ENCODE measurements around the gene RSPH3. TPM values are rescaled to one million over a fixed set of nuclear protein-coding genes. Genes with fewer than 3 reads are reported as not detected.

Gene RSPH3
- total and polyA plus RNA-seq, 2 of the 8 experiments (the other 6 are each of a cell fraction or from before 2014, with no cell fraction given), result 0.60 to 2.7 TPM

- no peak overlapping the region for H2AFZ ChIP-seq (ENCODE audit: low read length)
- H3K4me1 ChIP-seq (replicated peaks in 1 of 4; ENCODE audit: control insufficient read depth in 3 of 4, insufficient read depth in 4 of 4, low read length in 3 of 4), result no peaks in the 10 kb centered on the region
- H3K4ac ChIP-seq (replicated peaks; ENCODE audit: insufficient read length, low read depth, low read length), result no peak overlapping the region
- H2AK5ac ChIP-seq (ENCODE audit: low read depth, low read length), result no peak overlapping the region
- H3K79me2 ChIP-seq (ENCODE audit: control insufficient read depth in 1 of 2, insufficient read depth in 2 of 2, low read length in 2 of 2), result no peaks in the 10 kb centered on the region
- H3K23ac ChIP-seq (ENCODE audit: insufficient read length), result no peak overlapping the region
- no peaks in the 10 kb centered on the region for H3K23me2 ChIP-seq (ENCODE audit: low read depth, low read length)
- DNase-seq (ENCODE audit: low read depth in 1 of 2, low spot score in 2 of 2), result no peak
- H4K20me1 ChIP-seq (replicated peaks in 1 of 2; ENCODE audit: control insufficient read depth in 1 of 2, insufficient read depth in 2 of 2, low read length in 2 of 2), result no peaks in the 10 kb centered on the region
- H3K14ac ChIP-seq (ENCODE audit: insufficient read length), result no peak overlapping the region
- no peak overlapping the region for H2BK5ac ChIP-seq (ENCODE audit: low read depth, low read length)
- 80% methylated on average over 5 of the region's 5 CpGs; no CpG with 5 or more reads in 1 of the 2 experiments for WGBS, 2 experiments (ENCODE audit: extremely low coverage in 1 of 2, insufficient coverage in 1 of 2, insufficient read length in 1 of 2, insufficient replicate concordance in 2 of 2, low coverage in 1 of 2, low lambda C conversion rate in 2 of 2, missing lambda C conversion rate in 1 of 2)
- no peak for FAIRE-seq
- H3K18ac ChIP-seq (ENCODE audit: extremely low read depth, low read length), result no peak overlapping the region
- H3K9me3 ChIP-seq (ENCODE audit: insufficient read depth in 2 of 2, low read depth in 1 of 2, low read length in 1 of 2), result no peaks in the 10 kb centered on the region
- H3K36me3 ChIP-seq (ENCODE audit: control insufficient read depth in 2 of 4, insufficient read depth in 4 of 4, low read length in 3 of 4), result no peaks in the 10 kb centered on the region
- no peak overlapping the region for H3K9ac ChIP-seq (replicated peaks in 1 of 4; ENCODE audit: extremely low read depth in 1 of 4, low read depth in 3 of 4, low read length in 3 of 4)
- H2BK15ac ChIP-seq (ENCODE audit: low read length), result no peak overlapping the region
- no peaks in the 10 kb centered on the region for H3K79me1 ChIP-seq (ENCODE audit: low read depth, low read length)
- no peak overlapping the region for H2BK120ac ChIP-seq (replicated peaks; ENCODE audit: low read depth, low read length)
- no peak overlapping the region for H3K4me2 ChIP-seq (ENCODE audit: insufficient read depth in 1 of 2, low read depth in 2 of 2, low read length in 2 of 2)
- ChIA-PET CTCF (ENCODE audit: partially characterized antibody) (interaction anchor here (0.6 to 11.7 kb wide), 6 partner anchors 35 to 879 kb away, joined by 3 to 144 read pairs (median 3); no protein-coding TSS in a partner anchor), POLR2A (ENCODE audit: partially characterized antibody) (no interaction called here)
- no peak overlapping the region for H4K8ac ChIP-seq (ENCODE audit: extremely low read depth, insufficient read depth, low read length)
- no peak overlapping the region for H2BK20ac ChIP-seq (ENCODE audit: low read length)
- H3K56ac ChIP-seq (replicated peaks; ENCODE audit: insufficient read length, low read depth, low read length), result no peak overlapping the region
- H3K4me3 ChIP-seq (ENCODE audit: extremely low read depth in 1 of 4, insufficient read depth in 2 of 4, low read depth in 3 of 4, low read length in 4 of 4), result no peak overlapping the region
- no peaks in the 10 kb centered on the region for H3K27me3 ChIP-seq (replicated peaks in 1 of 4; ENCODE audit: control insufficient read depth in 3 of 4, extremely low read depth in 1 of 4, insufficient read depth in 3 of 4, low read length in 3 of 4)
- H4K91ac ChIP-seq (replicated peaks; ENCODE audit: insufficient read length, low read length), result no peak overlapping the region
- no peak overlapping the region for H3K27ac ChIP-seq (ENCODE audit: low read depth, low read length)
- H4K5ac ChIP-seq (ENCODE audit: insufficient read length, low read depth, low read length), result no peak overlapping the region
- H2BK12ac ChIP-seq (ENCODE audit: low read depth, low read length), result no peak overlapping the region
- no peak for TF ChIP-seq KDM1A (IDR thresholded peaks at IDR 0.05; ENCODE audit: borderline replicate concordance, low read length)
- TF ChIP-seq KDM5A (IDR thresholded peaks at IDR 0.05; ENCODE audit: low read length), result no peak
- TF ChIP-seq EGR1 (IDR thresholded peaks at IDR 0.05; ENCODE audit: borderline replicate concordance, low read depth, low read length), result no peak
- no peak for TF ChIP-seq CEBPB (IDR thresholded peaks at IDR 0.05; ENCODE audit: low read depth, low read length)
- no peak for TF ChIP-seq NANOG (IDR thresholded peaks at IDR 0.05; ENCODE audit: insufficient read depth, low read depth, low read length, poor library complexity, severe bottlenecking)
- no peak for TF ChIP-seq GABPA (IDR thresholded peaks at IDR 0.05; ENCODE audit: borderline replicate concordance, insufficient read depth, low read length)
- no peak for TF ChIP-seq POU5F1 (IDR thresholded peaks at IDR 0.05; ENCODE audit: low read depth, low read length)
Measured at GRCh38 chr6:159037756-159038290, 37.8 kb upstream of the RSPH3 start.

Data from H1 (cell line).